HUES48 (cell line): Measurements from ENCODE around the gene ATG3.
"Not testable (repeated sequence)": the region's sequence is repeated elsewhere in the genome, so short reads cannot be mapped to it uniquely, and the experiment has no call there.

Experiments used
- H3K27ac ChIP-seq: one replicate; pipeline ENCODE4 v1.7.0; 2013; ENCODE audit warnings: low read depth, low read length, inconsistent platforms
- H3K27me3 ChIP-seq: 2 replicates; pipeline ENCODE4 v1.6.1; 2013; ENCODE audit warnings: mild to moderate bottlenecking, low read length; ENCODE audit not compliant: control insufficient read depth, insufficient read depth
- H3K36me3 ChIP-seq: 2 replicates; pipeline ENCODE4 v1.6.1; 2013; ENCODE audit warnings: low read length; ENCODE audit not compliant: control insufficient read depth, insufficient read depth
- H3K4me1 ChIP-seq: 2 replicates; pipeline ENCODE4 v1.6.1; 2013; ENCODE audit warnings: mild to moderate bottlenecking, low read length; ENCODE audit not compliant: control insufficient read depth, insufficient read depth
- H3K4me3 ChIP-seq: 2 replicates; pipeline ENCODE4 v1.5.1; 2013; ENCODE audit warnings: mild to moderate bottlenecking, low read depth, low read length
- H3K9ac ChIP-seq: 2 replicates; pipeline ENCODE4 v1.6.1; 2013; ENCODE audit warnings: mild to moderate bottlenecking, low read depth, low read length, moderate library complexity
- H3K9me3 ChIP-seq: 2 replicates; pipeline ENCODE4 v1.6.1; 2013; ENCODE audit warnings: low read length; ENCODE audit not compliant: control insufficient read depth, insufficient read depth

ATG3 gene

DNA sequence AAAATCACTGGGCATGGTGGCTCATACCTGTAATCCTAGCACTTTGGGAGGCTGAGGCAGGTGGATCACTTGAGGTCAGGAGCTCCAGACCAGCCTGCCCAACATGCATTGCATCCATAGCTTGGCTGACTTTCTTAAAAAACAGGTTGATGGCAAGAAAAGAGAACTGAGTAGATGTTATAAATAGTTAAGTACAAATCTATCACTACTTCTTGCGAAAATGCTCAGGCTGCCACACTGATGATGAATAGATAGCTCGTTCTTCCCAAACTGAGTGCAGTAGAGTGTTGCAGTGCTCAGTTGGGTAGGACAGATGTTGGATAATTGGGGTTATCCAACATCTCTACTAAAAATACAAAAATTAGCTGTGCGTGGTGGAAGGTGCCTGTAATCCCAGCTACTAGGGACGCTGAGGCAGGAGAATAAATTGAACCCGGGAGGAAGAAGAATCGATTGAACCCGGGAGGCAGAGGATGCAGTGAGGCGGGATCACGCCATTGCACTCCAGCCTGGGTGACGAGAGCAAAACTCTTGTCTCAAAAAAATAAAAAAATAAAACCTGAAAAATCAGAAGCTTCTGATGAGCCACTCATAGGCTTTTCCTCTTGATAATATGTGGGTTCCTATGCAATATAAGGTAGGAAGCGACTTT lies 63.7 kb downstream of the ATG3 start:
- H3K9ac ChIP-seq: no peak overlapping the region

DNA sequence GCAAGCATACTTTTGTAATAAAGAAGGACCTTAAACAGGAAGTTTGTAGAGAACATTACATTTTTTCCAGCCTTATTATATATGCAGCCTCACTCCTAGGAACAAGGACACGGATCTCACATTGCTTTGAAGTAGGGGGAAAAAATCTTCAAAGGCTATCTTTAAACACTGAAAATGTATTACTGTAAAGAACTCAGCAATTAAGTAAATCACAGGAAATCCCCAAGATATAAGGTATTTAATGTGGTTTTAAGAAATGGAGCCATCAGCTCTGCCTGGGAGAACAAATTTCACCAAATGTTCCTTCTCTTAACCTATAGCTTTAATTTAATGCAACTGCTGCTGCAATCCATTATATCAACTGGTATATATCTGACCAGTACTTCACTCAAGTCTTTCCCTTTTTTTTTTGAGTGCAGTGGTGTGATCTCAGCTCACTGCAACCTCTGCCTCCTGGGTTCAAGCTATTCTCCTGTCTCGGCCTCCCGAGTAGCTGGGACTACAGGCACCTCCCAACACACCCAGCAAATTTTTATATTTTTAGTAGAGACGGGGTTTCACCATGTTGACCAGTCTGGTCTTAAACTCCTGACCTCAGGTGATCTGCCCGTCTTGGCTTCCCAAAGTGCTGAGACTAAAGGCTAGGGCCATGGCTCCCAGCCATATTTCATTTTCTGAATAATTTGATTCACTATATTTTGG lies 65.2 kb downstream of the ATG3 start:
- Histone ChIP-seq H3K9me3 (no peaks in the 10 kb centered on the region), H3K4me3 (no peak overlapping the region), H3K4me1 (no peaks in the 10 kb centered on the region), H3K27ac (no peak overlapping the region), H3K36me3 (no peaks in the 10 kb centered on the region), H3K27me3 (no peaks in the 10 kb centered on the region), H3K9ac (no peak overlapping the region)

More for the DNA sequence above, 63.7 kb downstream of the ATG3 start:
- Histone ChIP-seq H3K27ac (no peak overlapping the region), H3K4me3 (no peak overlapping the region), H3K9me3 (no peaks in the 10 kb centered on the region), H3K4me1 (no peaks in the 10 kb centered on the region), H3K36me3 (no peaks in the 10 kb centered on the region), H3K27me3 (no peaks in the 10 kb centered on the region)

DNA sequence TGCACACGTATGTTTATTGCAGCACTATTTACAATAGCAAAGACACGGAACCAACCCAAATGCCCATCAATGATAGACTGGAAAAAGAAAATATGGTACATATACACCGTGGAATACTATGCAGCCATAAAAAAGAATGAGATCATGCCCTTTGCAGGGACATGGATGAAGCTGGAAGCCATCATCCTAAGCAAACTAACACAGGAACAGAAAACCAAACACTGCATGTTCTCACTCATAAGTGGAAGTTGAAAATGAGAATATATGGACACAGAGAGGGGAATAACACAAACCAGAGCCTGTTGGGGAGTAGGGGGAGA lies 67.4 kb downstream of the ATG3 start:
- not testable (repeated sequence) for H3K4me1 ChIP-seq, H3K9ac ChIP-seq

DNA sequence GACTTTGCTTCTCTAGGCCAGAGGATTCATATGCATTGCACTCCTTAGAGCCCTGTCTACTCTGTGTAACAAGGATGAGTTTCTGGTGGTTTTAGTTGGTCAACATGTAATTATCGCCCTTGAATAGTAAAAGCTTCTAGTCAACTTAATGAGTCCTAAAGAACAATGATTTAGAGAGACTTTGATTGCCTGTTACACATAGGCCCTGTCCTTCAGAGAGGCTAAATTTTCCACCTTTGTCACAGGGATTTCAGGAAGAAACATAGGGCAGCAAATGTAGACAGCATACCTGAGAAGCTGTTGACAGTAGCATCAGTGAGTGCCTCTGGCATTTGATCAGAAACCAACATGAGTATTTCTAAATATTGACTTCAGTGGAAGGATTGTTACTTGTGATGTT lies 69.6 kb downstream of the ATG3 start:
- Histone ChIP-seq H3K9me3 (no peaks in the 10 kb centered on the region), H3K27ac (no peak overlapping the region), H3K4me3 (no peak overlapping the region), H3K9ac (no peak overlapping the region), H3K4me1 (no peaks in the 10 kb centered on the region), H3K36me3 (no peaks in the 10 kb centered on the region), H3K27me3 (no peaks in the 10 kb centered on the region)

More for the DNA sequence above, 67.4 kb downstream of the ATG3 start:
- H3K9me3 ChIP-seq, H3K27me3 ChIP-seq, H3K4me3 ChIP-seq, H3K27ac ChIP-seq, H3K36me3 ChIP-seq: not testable (repeated sequence)

DNA sequence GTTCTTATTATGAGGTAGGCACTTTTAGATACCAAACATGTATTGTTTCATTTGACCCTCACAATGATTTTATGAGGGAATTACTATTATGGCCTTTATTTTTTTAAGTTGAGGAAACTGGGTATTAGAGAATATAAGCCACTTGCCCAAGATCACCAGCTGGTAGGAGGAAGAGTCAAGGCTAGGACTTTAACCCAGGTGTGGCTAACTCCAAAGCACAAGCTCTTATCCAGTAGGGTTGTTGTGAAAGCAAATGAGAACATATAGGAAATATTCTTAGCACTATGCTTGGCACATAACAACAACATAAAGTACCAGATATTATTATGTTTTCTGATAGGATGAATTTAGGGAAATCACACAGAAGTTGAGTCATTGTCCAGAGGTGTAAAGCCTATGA lies 70.4 kb downstream of the ATG3 start:
- Histone ChIP-seq H3K9me3 (no peaks in the 10 kb centered on the region), H3K9ac (no peak overlapping the region), H3K4me3 (no peak overlapping the region), H3K36me3 (no peaks in the 10 kb centered on the region), H3K27me3 (no peaks in the 10 kb centered on the region), H3K27ac (no peak overlapping the region), H3K4me1 (no peaks in the 10 kb centered on the region)

DNA sequence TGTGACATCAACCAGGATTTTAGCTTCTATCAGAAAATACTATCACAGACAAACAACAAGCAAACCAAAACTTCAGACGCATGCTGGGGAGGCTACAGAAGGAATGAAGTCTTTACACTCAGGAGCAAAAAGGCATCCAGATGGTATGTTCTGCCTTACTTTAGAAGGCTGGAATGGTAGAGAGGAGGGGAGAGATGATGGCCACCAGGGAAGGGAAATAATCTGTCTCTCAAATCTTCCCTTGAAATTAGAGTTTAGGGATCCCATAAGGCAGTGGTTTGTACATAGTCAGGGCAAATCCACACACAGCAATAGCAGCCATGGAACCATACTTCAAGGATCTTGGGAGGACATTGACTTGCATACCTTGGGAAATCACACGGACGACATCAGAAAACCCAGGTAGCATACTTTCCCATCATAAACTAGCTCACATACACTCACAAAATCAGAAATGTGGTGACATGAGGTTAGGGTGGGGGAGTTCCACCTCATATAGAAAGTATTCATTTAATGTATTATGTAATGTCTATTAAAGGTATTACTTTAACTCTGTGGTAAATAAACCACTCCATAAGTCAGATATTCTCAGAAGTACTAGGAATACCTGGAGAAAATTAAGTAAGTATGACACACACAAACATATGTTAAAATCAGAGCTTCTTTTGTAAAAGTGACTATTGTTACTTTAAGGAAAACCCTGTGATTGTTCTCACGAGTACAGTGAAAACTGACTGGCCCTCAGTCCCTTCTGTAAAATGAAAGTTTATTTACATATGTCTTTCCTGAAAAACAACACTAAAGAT lies 71.9 kb downstream of the ATG3 start:
- no peak overlapping the region for H3K27ac ChIP-seq
- H3K36me3 ChIP-seq: no peaks in the 10 kb centered on the region
- H3K4me3 ChIP-seq: no peak overlapping the region
- no peaks in the 10 kb centered on the region for H3K9me3 ChIP-seq
- no peaks in the 10 kb centered on the region for H3K27me3 ChIP-seq
- no peaks in the 10 kb centered on the region for H3K4me1 ChIP-seq
- no peak overlapping the region for H3K9ac ChIP-seq

DNA sequence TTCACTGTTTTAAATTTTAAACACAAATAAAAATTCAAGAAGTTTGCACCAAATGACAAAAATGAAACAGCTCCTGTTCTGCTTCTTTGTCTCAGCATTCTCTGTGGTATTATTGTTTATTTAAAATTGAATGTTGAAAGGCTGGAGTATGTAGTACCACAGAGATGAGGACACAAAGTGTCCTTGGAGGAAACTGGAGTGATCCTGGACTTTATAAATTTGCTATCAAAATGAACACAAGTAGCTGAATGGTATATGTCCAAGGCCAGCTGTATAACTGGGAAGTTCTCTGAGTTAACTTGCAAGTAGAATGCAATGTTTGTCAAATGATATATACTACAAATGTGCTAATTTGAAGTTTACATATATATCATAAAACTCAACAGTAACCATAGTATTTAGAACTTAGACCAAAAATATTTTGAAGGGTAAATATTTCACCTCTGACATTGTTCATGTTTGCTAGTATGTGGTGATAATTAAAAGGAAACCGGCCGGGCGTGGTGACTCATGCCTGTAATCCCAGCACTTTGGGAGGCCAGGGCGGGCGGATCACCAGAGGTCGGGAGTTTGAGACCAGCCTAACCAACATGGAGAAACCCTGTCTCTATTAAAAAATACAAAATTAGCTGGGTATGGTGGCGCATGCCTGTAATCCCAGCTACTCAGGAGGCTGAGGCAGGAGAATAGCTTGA lies 74.8 kb downstream of the ATG3 start:
- Histone ChIP-seq H3K36me3 (no peaks in the 10 kb centered on the region), H3K9ac (no peak overlapping the region), H3K27me3 (no peaks in the 10 kb centered on the region), H3K27ac (no peak overlapping the region), H3K9me3 (no peaks in the 10 kb centered on the region), H3K4me1 (no peaks in the 10 kb centered on the region), H3K4me3 (no peak overlapping the region)

DNA sequence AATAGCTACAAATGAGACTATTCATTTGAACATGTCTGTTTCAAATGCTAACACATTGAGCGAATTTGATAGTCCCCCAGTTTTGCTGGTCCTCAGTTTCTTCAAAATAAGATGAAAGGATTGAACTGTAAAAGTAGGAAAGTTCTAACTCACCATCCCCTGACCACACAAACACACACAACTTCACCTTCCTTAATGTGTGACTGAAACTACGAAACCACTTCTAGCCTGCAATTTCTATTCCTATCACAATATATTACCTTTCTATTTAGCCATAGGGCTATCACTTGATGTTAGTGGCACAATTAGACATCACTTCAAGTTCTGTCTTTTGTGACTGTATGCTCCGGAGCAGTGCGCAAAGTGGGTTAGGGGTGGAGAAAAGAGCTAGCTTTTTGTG lies 77.4 kb downstream of the ATG3 start:
- Histone ChIP-seq H3K36me3 (no peaks in the 10 kb centered on the region), H3K27ac (no peak overlapping the region), H3K9ac (no peak overlapping the region), H3K4me3 (no peak overlapping the region), H3K27me3 (no peaks in the 10 kb centered on the region), H3K4me1 (peaks cover 10% of the 10 kb centered on the region), H3K9me3 (no peaks in the 10 kb centered on the region)

DNA sequence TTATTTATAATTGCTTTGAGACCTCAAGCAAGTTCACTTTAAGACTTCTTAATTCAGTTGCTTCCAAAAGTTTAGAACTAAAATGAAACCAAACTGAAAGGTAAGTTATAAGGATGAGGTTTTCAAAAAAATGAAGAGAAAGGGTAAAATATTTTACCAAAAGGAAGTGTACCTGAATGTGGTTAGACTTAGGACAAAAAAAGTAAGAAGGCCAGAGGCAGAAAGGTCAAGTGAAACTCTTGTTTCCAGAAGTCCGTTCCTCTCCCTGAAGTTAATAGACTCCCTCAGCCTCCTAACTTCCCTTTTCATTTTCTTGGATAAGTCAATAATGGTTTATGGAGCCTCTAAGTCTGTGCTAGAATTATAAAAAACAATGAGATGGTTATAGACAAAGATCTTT lies 79.1 kb downstream of the ATG3 start:
- Histone ChIP-seq H3K4me3 (no peak overlapping the region), H3K36me3 (no peaks in the 10 kb centered on the region), H3K27me3 (no peaks in the 10 kb centered on the region), H3K9ac (no peak overlapping the region), H3K4me1 (peaks cover 10% of the 10 kb centered on the region), H3K9me3 (no peaks in the 10 kb centered on the region), H3K27ac (no peak overlapping the region)
